ENCODE data around the gene ACOT11. TPM values are rescaled to one million over a fixed set of nuclear protein-coding genes. Genes with fewer than 3 reads are reported as not detected.
A peak's percentile ranks its signal among the peaks of the same experiment; 100 is the strongest.

Gene ACOT11
- total RNA-seq, 1 donor from 2014 or later = 0.51 TPM

- H3K4me3 ChIP-seq = peak overlapping the region; percentile 50
- peaks cover 13% of the 10 kb centered on the region for H3K4me1 ChIP-seq
- H3K4me3 Mint-ChIP-seq = peak overlapping the region; percentile 75
- H3K9me3 Mint-ChIP-seq = no peaks in the 10 kb centered on the region
- peak; percentile 77 for DNase-seq (ENCODE audit: low spot score)
- TF ChIP-seq CTCF (IDR thresholded peaks at IDR 0.05) (peak; percentile 56), EZH2phosphoT487 (IDR thresholded peaks at IDR 0.05) (no peak), EZH2 (IDR thresholded peaks at IDR 0.05) (no peak)
- H3K4me1 Mint-ChIP-seq = peaks cover 26% of the 10 kb centered on the region
- H3K27me3 ChIP-seq = peaks cover 29% of the 10 kb centered on the region
- H3K9ac ChIP-seq = no peak overlapping the region
- H3K36me3 ChIP-seq = no peaks in the 10 kb centered on the region
- H3K36me3 Mint-ChIP-seq = peaks cover 2% of the 10 kb centered on the region
- no peaks in the 10 kb centered on the region for H3K79me2 ChIP-seq (ENCODE audit: low read depth)
- H3K27ac Mint-ChIP-seq = no peak overlapping the region
- H2AFZ ChIP-seq (replicated peaks) = peak overlapping the region; percentile 58
- H3K4me2 ChIP-seq = peak overlapping the region; percentile 87
- peaks cover 20% of the 10 kb centered on the region for H3K27me3 Mint-ChIP-seq (ENCODE audit: insufficient read depth, low read depth)
- no peaks in the 10 kb centered on the region for H3K9me3 ChIP-seq (ENCODE audit: low read depth)
- no peaks in the 10 kb centered on the region for H4K20me1 ChIP-seq (ENCODE audit: low read depth)
- H3K27ac ChIP-seq = no peak overlapping the region
- H3F3A ChIP-seq (ENCODE audit: low read depth) = peaks cover 10% of the 10 kb centered on the region
Observed at GRCh38 chr1:54499360-54500106, 48.5 kb upstream of the ACOT11 start.

GRCh38 chr1:54500107-54500431, 48.0 kb upstream of the ACOT11 start:
- TF ChIP-seq CTCF (IDR thresholded peaks at IDR 0.05) (no peak), EZH2 (IDR thresholded peaks at IDR 0.05) (no peak), EZH2phosphoT487 (IDR thresholded peaks at IDR 0.05) (no peak)
- H3K36me3 Mint-ChIP-seq = peaks cover 2% of the 10 kb centered on the region
- Histone ChIP-seq H3K4me3 (peak overlapping the region; percentile 50), H3K4me2 (peak overlapping the region; percentile 87), H3K9me3 (ENCODE audit: low read depth) (no peaks in the 10 kb centered on the region), H3K4me1 (peaks cover 13% of the 10 kb centered on the region), H3F3A (ENCODE audit: low read depth) (peaks cover 10% of the 10 kb centered on the region), H3K27me3 (peaks cover 29% of the 10 kb centered on the region), H2AFZ (replicated peaks) (peak overlapping the region; percentile 58), H3K36me3 (no peaks in the 10 kb centered on the region), H3K9ac (no peak overlapping the region), H3K27ac (no peak overlapping the region), H4K20me1 (ENCODE audit: low read depth) (no peaks in the 10 kb centered on the region), H3K79me2 (ENCODE audit: low read depth) (no peaks in the 10 kb centered on the region)
- H3K4me3 Mint-ChIP-seq = peak overlapping the region; percentile 74
- H3K27me3 Mint-ChIP-seq (ENCODE audit: insufficient read depth, low read depth) = peaks cover 19% of the 10 kb centered on the region
- no peak for DNase-seq (ENCODE audit: low spot score)
- no peaks in the 10 kb centered on the region for H3K9me3 Mint-ChIP-seq
- H3K4me1 Mint-ChIP-seq = peaks cover 26% of the 10 kb centered on the region
- no peak overlapping the region for H3K27ac Mint-ChIP-seq

DNA sequence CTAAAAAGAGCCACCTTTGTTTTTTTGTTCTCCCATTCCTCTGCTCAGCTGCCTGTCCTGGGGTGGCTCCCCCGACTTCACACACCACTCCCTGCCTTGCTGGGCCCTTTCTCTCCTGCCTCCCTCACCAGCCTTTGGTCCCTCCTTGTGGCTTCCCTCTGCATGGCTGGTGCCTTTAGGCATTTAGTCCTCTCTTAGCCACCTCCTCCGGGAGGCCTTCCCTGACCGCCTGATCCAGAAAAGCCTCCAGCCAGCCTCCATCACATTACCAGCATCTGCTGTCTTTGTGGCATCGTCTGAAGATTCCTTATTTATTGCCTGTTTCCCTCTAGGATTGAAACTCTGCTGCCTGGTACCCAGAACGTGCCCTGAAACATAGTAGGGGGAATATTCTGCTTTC, 46.2 kb upstream of the ACOT11 start:
- Mint-ChIP-seq H3K27me3 (ENCODE audit: insufficient read depth, low read depth) (peaks cover 14% of the 10 kb centered on the region), H3K9me3 (no peaks in the 10 kb centered on the region), H3K4me1 (peaks cover 29% of the 10 kb centered on the region), H3K4me3 (no peak overlapping the region), H3K27ac (no peak overlapping the region), H3K36me3 (no peaks in the 10 kb centered on the region)
- no peak for DNase-seq (ENCODE audit: low spot score)
- Histone ChIP-seq H3K4me2 (no peak overlapping the region), H3K79me2 (ENCODE audit: low read depth) (no peaks in the 10 kb centered on the region), H3K9ac (no peak overlapping the region), H3F3A (ENCODE audit: low read depth) (peaks cover 10% of the 10 kb centered on the region), H3K27ac (no peak overlapping the region), H3K4me1 (peaks cover 13% of the 10 kb centered on the region), H4K20me1 (ENCODE audit: low read depth) (no peaks in the 10 kb centered on the region), H3K9me3 (ENCODE audit: low read depth) (no peaks in the 10 kb centered on the region), H3K36me3 (no peaks in the 10 kb centered on the region), H2AFZ (replicated peaks) (no peak overlapping the region), H3K4me3 (no peak overlapping the region), H3K27me3 (peaks cover 29% of the 10 kb centered on the region)
- TF ChIP-seq CTCF (IDR thresholded peaks at IDR 0.05) (no peak), EZH2 (IDR thresholded peaks at IDR 0.05) (no peak), EZH2phosphoT487 (IDR thresholded peaks at IDR 0.05) (no peak)

Data from neural progenitor cell (in vitro differentiated cells).